Smooth muscle cell (in vitro differentiated cells): ENCODE results near the gene TNIK. TPM values are rescaled to one million over a fixed set of nuclear protein-coding genes. Genes with fewer than 3 reads are reported as not detected.

ENCODE experiments used
- DNase-seq: peaks from one replicate; lab custom pipeline; 2025; ENCODE audit not compliant: unreplicated experiment; lab: John Stamatoyannopoulos, UW
- H2AFZ ChIP-seq: fragments of 200-600 bp; sonication (generic); 2 replicates; pipeline ENCODE4 v1.6.0; 2016; ENCODE audit warnings: antibody characterized with exemption, low read depth, mild to moderate bottlenecking
- H3F3A ChIP-seq: fragments of 200-600 bp; sonication (generic); 2 replicates; pipeline ENCODE4 v1.6.0; 2017; ENCODE audit warnings: antibody characterized with exemption, low read depth
- H3K27ac ChIP-seq: fragments of 200-600 bp; sonication (generic); 2 replicates; pipeline ENCODE4 v1.5.1; 2016; ENCODE audit warnings: low read depth, mild to moderate bottlenecking
- H3K27me3 ChIP-seq: fragments of 200-600 bp; sonication (generic); 2 replicates; pipeline ENCODE4 v1.6.1; 2016; ENCODE audit warnings: low read depth, mild to moderate bottlenecking
- H3K36me3 ChIP-seq: fragments of 200-600 bp; sonication (generic); 2 replicates; pipeline ENCODE4 v1.5.1; 2016; ENCODE audit warnings: low read depth
- H3K4me1 ChIP-seq: fragments of 200-600 bp; sonication (generic); 2 replicates; pipeline ENCODE4 v1.5.1; 2016; ENCODE audit warnings: low read depth
- H3K4me2 ChIP-seq: fragments of 200-600 bp; sonication (generic); 2 replicates; pipeline ENCODE4 v1.6.0; 2016; ENCODE audit warnings: mild to moderate bottlenecking
- H3K4me3 ChIP-seq: fragments of 200-600 bp; sonication (generic); 2 replicates; pipeline ENCODE4 v1.5.1; 2016; ENCODE audit warnings: mild to moderate bottlenecking
- H3K79me2 ChIP-seq: fragments of 200-600 bp; sonication (generic); 2 replicates; pipeline ENCODE4 v1.6.0; 2016; ENCODE audit warnings: low read depth, mild to moderate bottlenecking
- H3K9ac ChIP-seq: fragments of 200-600 bp; sonication (generic); 2 replicates; pipeline ENCODE4 v1.6.0; 2016; ENCODE audit warnings: low read depth
- H3K9me3 ChIP-seq: fragments of 200-600 bp; sonication (generic); replicated peaks from 2 replicates; pipeline ENCODE4 v1.5.1; 2016; ENCODE audit warnings: low read depth
- H4K20me1 ChIP-seq: fragments of 200-600 bp; sonication (generic); 2 replicates; pipeline ENCODE4 v1.6.0; 2016; ENCODE audit warnings: low read depth
- WGBS: methylation state at CpG from one replicate; pipeline ENCODE4 v1.1.7; 2016; ENCODE audit warnings: low lambda C conversion rate; 5-methylcytosine and 5-hydroxymethylcytosine counted together
- polyA plus RNA-seq: library from polyadenylated mRNA; unstranded; fragments of >200 nt; fragmentation: Nextera tagmentation; extraction: Ambion mirVana; gene quantifications from 2 replicates; pipeline ENCODE4 v1.2.1, GENCODE V29; 2016
- total RNA-seq: library from RNA; depleted of rRNA; stranded (reverse); fragments of >200 nt; gene quantifications from 2 replicates; pipeline ENCODE4 v1.2.3, GENCODE V29; 2014
- TF ChIP-seq, protein P1 (sequence below): fragments of 200-600 bp; sonication (generic); IDR thresholded peaks from 2 replicates; pipeline ENCODE4 v1.5.1; 2017; ENCODE audit warnings: borderline replicate concordance, mild to moderate bottlenecking, antibody characterized with exemption; ENCODE audit not compliant: insufficient read depth, poor library complexity, severe bottlenecking

The TNIK gene
- total and polyA plus RNA-seq, 2 experiments from 2014 or later = 10.4 to 12.5 TPM

DNA sequence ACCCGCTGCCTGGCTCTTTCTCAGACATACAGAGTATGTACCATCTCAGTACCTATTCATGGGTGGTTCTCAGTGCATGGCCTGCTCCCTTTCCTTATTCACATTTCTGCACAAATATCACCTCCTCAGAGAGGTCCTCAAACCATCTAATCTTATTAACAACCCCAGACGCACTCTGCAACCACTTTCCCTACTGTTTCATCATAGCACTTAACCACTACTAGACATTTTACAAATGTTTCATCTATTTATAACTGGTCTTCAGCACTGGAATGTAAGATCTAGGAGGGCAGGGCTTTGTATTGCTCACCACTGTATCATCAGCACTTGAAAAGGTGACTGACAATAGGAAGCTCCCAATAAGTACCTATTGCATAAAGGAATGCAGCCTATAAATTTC, 45.1 kb downstream of the TNIK start:
- WGBS = 58% methylated on average over 2 of the region's 2 CpGs
- TF ChIP-seq, protein P1, sequence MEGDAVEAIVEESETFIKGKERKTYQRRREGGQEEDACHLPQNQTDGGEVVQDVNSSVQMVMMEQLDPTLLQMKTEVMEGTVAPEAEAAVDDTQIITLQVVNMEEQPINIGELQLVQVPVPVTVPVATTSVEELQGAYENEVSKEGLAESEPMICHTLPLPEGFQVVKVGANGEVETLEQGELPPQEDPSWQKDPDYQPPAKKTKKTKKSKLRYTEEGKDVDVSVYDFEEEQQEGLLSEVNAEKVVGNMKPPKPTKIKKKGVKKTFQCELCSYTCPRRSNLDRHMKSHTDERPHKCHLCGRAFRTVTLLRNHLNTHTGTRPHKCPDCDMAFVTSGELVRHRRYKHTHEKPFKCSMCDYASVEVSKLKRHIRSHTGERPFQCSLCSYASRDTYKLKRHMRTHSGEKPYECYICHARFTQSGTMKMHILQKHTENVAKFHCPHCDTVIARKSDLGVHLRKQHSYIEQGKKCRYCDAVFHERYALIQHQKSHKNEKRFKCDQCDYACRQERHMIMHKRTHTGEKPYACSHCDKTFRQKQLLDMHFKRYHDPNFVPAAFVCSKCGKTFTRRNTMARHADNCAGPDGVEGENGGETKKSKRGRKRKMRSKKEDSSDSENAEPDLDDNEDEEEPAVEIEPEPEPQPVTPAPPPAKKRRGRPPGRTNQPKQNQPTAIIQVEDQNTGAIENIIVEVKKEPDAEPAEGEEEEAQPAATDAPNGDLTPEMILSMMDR = no peak
- no peaks in the 10 kb centered on the region for H3K36me3 ChIP-seq
- no peaks in the 10 kb centered on the region for H3K27me3 ChIP-seq
- no peaks in the 10 kb centered on the region for H3K4me1 ChIP-seq
- H3K4me2 ChIP-seq = no peak overlapping the region
- H4K20me1 ChIP-seq = peaks cover 16% of the 10 kb centered on the region
- no peaks in the 10 kb centered on the region for H3F3A ChIP-seq
- no peak overlapping the region for H2AFZ ChIP-seq
- H3K79me2 ChIP-seq = peaks cover 18% of the 10 kb centered on the region
- DNase-seq = no peak
- no peak overlapping the region for H3K4me3 ChIP-seq
- no peaks in the 10 kb centered on the region for H3K9me3 ChIP-seq
- H3K27ac ChIP-seq = no peak overlapping the region
- no peak overlapping the region for H3K9ac ChIP-seq

DNA sequence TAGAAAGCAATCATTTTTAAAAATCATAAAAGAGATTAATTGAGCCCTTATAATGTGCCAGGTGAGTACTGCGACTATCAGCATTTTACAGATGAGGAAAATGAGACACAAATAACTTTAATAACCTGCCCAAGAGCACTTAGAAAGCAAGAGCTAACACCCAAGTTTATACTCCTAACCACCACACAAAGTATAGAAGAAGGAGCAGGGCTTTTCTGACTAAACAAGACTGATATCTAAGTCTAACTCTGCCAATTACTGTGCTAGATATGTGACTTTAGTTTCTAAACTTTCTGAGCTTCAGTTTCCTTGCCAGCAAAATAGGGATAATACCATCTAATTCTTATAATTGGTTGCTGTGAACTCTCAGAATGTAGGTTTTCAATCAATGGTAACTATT, 47.7 kb downstream of the TNIK start:
- H3K4me1 ChIP-seq = no peaks in the 10 kb centered on the region
- no peaks in the 10 kb centered on the region for H3K36me3 ChIP-seq
- H3K4me3 ChIP-seq = no peak overlapping the region
- no peaks in the 10 kb centered on the region for H3K9me3 ChIP-seq
- H3K79me2 ChIP-seq = peaks cover 18% of the 10 kb centered on the region
- H3F3A ChIP-seq = no peaks in the 10 kb centered on the region
- H3K9ac ChIP-seq = no peak overlapping the region
- no peak for DNase-seq
- 95% methylated on average over 1 of the region's 1 CpG for WGBS
- TF ChIP-seq, protein P1 = no peak
- no peak overlapping the region for H3K4me2 ChIP-seq
- H2AFZ ChIP-seq = no peak overlapping the region
- no peak overlapping the region for H3K27ac ChIP-seq
- H3K27me3 ChIP-seq = no peaks in the 10 kb centered on the region
- peaks cover 19% of the 10 kb centered on the region for H4K20me1 ChIP-seq

DNA sequence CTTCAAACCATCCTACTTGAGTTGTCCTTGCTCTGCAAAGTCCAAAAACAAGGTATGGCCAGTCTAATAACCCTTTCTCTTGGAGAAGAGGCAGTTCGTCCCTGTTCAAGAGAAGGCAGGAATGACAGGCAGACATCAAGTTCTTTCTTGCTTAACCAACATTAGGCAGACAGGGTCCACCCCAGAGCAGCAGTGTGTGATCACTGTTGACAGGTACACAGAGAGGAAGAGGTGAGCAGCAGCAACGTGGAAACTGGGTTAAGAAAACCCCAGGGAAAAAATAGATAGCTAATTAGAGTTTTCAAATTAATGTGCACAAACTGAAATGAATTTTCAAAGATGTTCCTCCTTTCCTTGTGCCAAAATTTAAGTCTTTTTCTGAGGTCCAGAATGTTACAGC, 48.2 kb downstream of the TNIK start:
- Histone ChIP-seq H3K9ac (no peak overlapping the region), H4K20me1 (peaks cover 21% of the 10 kb centered on the region), H3F3A (no peaks in the 10 kb centered on the region), H3K79me2 (peaks cover 18% of the 10 kb centered on the region), H3K4me3 (no peak overlapping the region), H3K27ac (no peak overlapping the region), H3K27me3 (no peaks in the 10 kb centered on the region), H3K36me3 (no peaks in the 10 kb centered on the region), H3K9me3 (no peaks in the 10 kb centered on the region), H3K4me1 (no peaks in the 10 kb centered on the region), H3K4me2 (no peak overlapping the region), H2AFZ (no peak overlapping the region)
- TF ChIP-seq, protein P1 = no peak
- WGBS = 86% methylated on average over 2 of the region's 2 CpGs
- no peak for DNase-seq

DNA sequence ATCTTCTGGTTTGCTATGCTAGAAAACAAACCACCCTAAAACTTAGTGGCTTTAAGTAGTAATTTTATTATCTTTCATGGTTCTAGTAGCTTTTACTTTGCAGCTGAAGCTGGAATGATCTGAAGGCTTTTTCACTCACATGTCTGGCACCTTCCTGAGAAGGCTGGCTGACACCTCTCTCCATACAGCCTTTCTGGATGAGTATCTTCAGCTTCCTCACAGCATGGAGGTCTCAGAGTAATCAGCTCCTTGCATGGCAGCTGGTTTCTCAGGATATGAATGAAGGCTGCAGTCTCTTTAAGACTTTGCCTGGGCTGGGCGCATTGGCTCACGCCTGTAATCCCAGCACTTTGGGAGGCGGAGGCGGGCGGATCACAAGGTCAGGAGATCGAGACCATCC, 50.0 kb downstream of the TNIK start:
- H3K27me3 ChIP-seq = no peaks in the 10 kb centered on the region
- H3K27ac ChIP-seq = no peak overlapping the region
- no peaks in the 10 kb centered on the region for H3K9me3 ChIP-seq
- 95% methylated on average over 6 of the region's 6 CpGs for WGBS
- no peak for DNase-seq
- peaks cover 21% of the 10 kb centered on the region for H4K20me1 ChIP-seq
- H3K36me3 ChIP-seq = no peaks in the 10 kb centered on the region
- no peak overlapping the region for H3K9ac ChIP-seq
- H3K4me1 ChIP-seq = no peaks in the 10 kb centered on the region
- no peak overlapping the region for H3K4me3 ChIP-seq
- no peaks in the 10 kb centered on the region for H3F3A ChIP-seq
- no peak overlapping the region for H2AFZ ChIP-seq
- H3K79me2 ChIP-seq = peaks cover 22% of the 10 kb centered on the region
- H3K4me2 ChIP-seq = no peak overlapping the region
- TF ChIP-seq, protein P1 = no peak
